HL-60 (cell line): Measurements from ENCODE around the gene MUC22.
A peak's percentile ranks its signal among the peaks of the same experiment; 100 is the strongest.

Experiments
- DNase-seq, 2 experiments: peaks; one replicate each; pipeline ENCODE4 v3.0.0-alpha.2; 2010 to 2020; ENCODE audit warnings: low read depth in 1 of 2, low spot score in 1 of 2
- H3K27ac ChIP-seq: fragments of 250-450 bp; sonication (Bioruptor Pico); replicated peaks from 2 replicates; pipeline ENCODE4 v1.5.1; 2020; ENCODE audit warnings: mild to moderate bottlenecking, moderate library complexity
- H3K27me3 ChIP-seq: fragments of 250-450 bp; sonication (Bioruptor Pico); 2 replicates; pipeline ENCODE4 v1.5.1; 2021; ENCODE audit warnings: mild to moderate bottlenecking, moderate library complexity; ENCODE audit not compliant: insufficient read depth, poor library complexity, severe bottlenecking
- H3K4me3 ChIP-seq: replicated peaks from 2 replicates; pipeline ENCODE4 v1.5.1; 2011; ENCODE audit warnings: mild to moderate bottlenecking, control low read depth, low read length; ENCODE audit not compliant: insufficient read depth
- GABPA ChIP-seq: IDR thresholded peaks from 2 replicates; pipeline ENCODE4 v1.6.1; 2012; ENCODE audit warnings: low read depth
- POLR2AphosphoS5 ChIP-seq: IDR thresholded peaks from 2 replicates; pipeline ENCODE4 v1.6.1; 2012; ENCODE audit warnings: low read depth
- REST ChIP-seq: IDR thresholded peaks from 2 replicates; pipeline ENCODE4 v1.6.1; 2012; ENCODE audit warnings: low read depth; ENCODE audit not compliant: insufficient replicate concordance
- SPI1 ChIP-seq: IDR thresholded peaks from 2 replicates; pipeline ENCODE4 v1.6.1; 2012; ENCODE audit warnings: low read depth, mild to moderate bottlenecking, borderline replicate concordance
- TF ChIP-seq, protein P1 (sequence below): IDR thresholded peaks from one replicate; pipeline ENCODE4 v1.5.1; 2011; ENCODE audit warnings: low read length, control low read depth, inconsistent platforms; ENCODE audit not compliant: insufficient read depth

Gene MUC22

DNA sequence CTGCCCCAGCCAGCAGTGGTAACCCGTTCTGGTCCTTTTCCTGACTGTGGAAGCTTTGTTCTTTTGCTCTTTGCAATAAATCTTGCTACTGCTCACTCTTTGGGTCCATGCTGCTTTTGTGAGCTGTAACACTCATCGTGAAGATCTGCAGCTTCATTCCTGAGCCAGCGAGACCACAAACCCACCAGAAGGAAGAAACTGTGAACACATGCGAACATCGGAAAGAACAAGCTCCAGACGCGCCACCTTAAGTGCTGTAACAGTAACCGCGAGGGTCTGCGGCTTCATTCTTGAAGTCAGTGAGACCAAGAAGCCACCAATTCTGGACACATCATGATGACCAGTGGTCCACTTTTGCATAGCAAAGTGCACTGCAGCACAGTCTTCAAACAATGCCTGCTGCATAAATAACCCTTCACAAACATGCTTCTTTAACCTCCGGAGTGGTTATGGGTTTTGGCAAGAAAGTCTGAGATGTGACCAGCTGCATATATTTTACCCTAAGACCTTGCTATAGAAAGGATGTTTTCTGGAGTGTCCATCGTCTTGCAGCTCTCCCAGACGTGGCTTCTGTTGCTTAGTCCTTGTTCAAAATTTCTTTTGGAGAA lies 8.9 kb upstream of the MUC22 start:
- Histone ChIP-seq H3K4me3 (no peak overlapping the region), H3K27ac (no peak overlapping the region), H3K27me3 (no peaks in the 10 kb centered on the region)
- TF ChIP-seq, protein P1, sequence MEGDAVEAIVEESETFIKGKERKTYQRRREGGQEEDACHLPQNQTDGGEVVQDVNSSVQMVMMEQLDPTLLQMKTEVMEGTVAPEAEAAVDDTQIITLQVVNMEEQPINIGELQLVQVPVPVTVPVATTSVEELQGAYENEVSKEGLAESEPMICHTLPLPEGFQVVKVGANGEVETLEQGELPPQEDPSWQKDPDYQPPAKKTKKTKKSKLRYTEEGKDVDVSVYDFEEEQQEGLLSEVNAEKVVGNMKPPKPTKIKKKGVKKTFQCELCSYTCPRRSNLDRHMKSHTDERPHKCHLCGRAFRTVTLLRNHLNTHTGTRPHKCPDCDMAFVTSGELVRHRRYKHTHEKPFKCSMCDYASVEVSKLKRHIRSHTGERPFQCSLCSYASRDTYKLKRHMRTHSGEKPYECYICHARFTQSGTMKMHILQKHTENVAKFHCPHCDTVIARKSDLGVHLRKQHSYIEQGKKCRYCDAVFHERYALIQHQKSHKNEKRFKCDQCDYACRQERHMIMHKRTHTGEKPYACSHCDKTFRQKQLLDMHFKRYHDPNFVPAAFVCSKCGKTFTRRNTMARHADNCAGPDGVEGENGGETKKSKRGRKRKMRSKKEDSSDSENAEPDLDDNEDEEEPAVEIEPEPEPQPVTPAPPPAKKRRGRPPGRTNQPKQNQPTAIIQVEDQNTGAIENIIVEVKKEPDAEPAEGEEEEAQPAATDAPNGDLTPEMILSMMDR, result no peak
- TF ChIP-seq REST (no peak), POLR2AphosphoS5 (no peak), GABPA (no peak), SPI1 (no peak)
- DNase-seq, result no peak

DNA sequence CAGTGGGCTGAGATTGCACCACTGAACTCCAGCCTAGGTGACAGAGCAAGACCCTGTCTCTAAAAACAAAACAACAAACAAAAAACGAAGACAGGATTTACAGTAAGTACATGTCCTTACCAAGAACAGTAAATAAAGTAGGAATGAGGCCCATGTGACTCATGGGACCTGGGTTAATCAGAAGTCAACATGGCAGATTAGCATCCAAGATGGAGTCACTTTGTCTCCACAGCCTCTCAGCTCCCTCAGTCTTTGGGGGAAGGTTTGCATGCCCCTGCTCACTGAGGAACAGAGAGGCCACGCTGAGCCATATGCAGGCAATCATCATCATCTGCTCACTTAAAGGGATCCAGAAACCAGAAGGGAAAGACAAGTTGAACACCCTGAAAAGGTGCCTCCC lies 7.8 kb upstream of the MUC22 start:
- Histone ChIP-seq H3K27me3 (no peaks in the 10 kb centered on the region), H3K27ac (no peak overlapping the region), H3K4me3 (no peak overlapping the region)
- TF ChIP-seq POLR2AphosphoS5 (no peak), GABPA (no peak), SPI1 (no peak), REST (no peak)
- TF ChIP-seq, protein P1, result no peak
- DNase-seq, result no peak

- H3K4me3 ChIP-seq, result no peak overlapping the region
- no peak for DNase-seq
- no peak overlapping the region for H3K27ac ChIP-seq
- TF ChIP-seq GABPA (no peak), REST (no peak), SPI1 (peak; percentile 81)
- TF ChIP-seq, protein P1, result no peak
- peaks cover under 1% of the 10 kb centered on the region for H3K27me3 ChIP-seq
Observed at GRCh38 chr6:31004794-31005193, 5.5 kb upstream of the MUC22 start.
